ENCODE results near the gene PNMA6E. TPM values are rescaled to one million over a fixed set of nuclear protein-coding genes. Genes with fewer than 3 reads are reported as not detected.

PNMA6E gene
- total RNA-seq, 6 donors from 2014 or later: 0.09 to 0.44 (median 0.10) TPM; not detected in 3

DNA sequence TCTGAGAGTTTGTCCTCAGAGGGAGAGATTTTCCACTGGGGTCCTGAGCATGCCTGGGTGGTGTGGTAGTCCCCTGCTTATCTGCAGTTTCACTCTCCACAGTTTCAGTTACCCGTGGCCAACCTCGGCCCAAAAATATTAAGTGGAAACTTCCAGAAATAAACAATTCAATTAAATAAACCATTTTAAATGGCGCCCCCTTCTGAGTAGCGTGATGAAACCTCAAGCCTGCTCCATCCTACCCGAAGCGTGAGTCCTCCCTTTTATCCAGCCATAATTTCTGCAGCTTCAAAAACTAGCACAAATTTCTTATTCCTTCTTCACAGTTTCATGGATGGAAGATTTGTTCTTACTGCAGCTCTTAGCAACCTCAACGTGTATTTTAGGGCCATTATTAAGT lies 26.7 kb downstream of the PNMA6E start:
- Histone ChIP-seq H3K4me3 (no peak overlapping the region), H3K36me3 (no peaks in the 10 kb centered on the region), H3K4me1 (no peaks in the 10 kb centered on the region), H3K27ac (no peak overlapping the region), H3K27me3 (no peaks in the 10 kb centered on the region), H3K9me3 (peaks cover 0 to 10% (median 0%) of the 10 kb centered on the region in 4 donors)
- no peak for DNase-seq
- TF ChIP-seq POLR2AphosphoS5 (IDR thresholded peaks at IDR 0.05) (no peak), EP300 (IDR thresholded peaks at IDR 0.05) (no peak), POLR2A (IDR thresholded peaks at IDR 0.05) (no peak)
- TF ChIP-seq, protein P1, sequence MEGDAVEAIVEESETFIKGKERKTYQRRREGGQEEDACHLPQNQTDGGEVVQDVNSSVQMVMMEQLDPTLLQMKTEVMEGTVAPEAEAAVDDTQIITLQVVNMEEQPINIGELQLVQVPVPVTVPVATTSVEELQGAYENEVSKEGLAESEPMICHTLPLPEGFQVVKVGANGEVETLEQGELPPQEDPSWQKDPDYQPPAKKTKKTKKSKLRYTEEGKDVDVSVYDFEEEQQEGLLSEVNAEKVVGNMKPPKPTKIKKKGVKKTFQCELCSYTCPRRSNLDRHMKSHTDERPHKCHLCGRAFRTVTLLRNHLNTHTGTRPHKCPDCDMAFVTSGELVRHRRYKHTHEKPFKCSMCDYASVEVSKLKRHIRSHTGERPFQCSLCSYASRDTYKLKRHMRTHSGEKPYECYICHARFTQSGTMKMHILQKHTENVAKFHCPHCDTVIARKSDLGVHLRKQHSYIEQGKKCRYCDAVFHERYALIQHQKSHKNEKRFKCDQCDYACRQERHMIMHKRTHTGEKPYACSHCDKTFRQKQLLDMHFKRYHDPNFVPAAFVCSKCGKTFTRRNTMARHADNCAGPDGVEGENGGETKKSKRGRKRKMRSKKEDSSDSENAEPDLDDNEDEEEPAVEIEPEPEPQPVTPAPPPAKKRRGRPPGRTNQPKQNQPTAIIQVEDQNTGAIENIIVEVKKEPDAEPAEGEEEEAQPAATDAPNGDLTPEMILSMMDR (IDR thresholded peaks at IDR 0.05): no peak
- no peak for ATAC-seq (ENCODE audit: low FRiP score in 2 of 2)
- 57 to 70% methylated on average over 7 of the region's 7 CpGs for WGBS, 2 donors

DNA sequence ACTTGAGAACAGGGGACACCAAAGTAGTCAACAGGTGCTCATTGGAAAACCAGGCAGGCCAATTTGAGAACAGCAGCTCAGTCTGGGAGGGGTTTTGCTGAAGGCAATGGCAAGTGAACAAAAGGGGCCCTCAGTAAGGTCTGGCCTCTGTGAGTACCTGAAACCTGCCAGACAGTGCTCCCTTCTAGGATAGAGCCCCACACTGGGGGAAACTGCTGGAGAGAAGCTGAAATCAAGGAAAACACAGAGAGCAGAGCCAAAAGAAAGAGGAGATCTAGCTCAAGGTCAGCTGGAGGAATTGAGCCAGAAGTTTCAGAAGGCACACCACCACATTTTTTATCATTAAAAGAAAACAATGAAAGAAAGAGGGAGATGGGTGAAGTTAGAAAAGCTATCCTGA lies 28.2 kb downstream of the PNMA6E start:
- Histone ChIP-seq H3K36me3 (no peaks in the 10 kb centered on the region), H3K27me3 (no peaks in the 10 kb centered on the region), H3K9me3 (peaks cover 0 to 3% (median 0%) of the 10 kb centered on the region in 4 donors), H3K4me3 (no peak overlapping the region), H3K27ac (no peak overlapping the region), H3K4me1 (no peaks in the 10 kb centered on the region)
- no peak for TF ChIP-seq POLR2A (IDR thresholded peaks at IDR 0.05)
- no peak for TF ChIP-seq EP300 (IDR thresholded peaks at IDR 0.05)
- TF ChIP-seq, protein P1 (IDR thresholded peaks at IDR 0.05): no peak
- TF ChIP-seq POLR2AphosphoS5 (IDR thresholded peaks at IDR 0.05): no peak
- ATAC-seq (ENCODE audit: low FRiP score in 2 of 2) (no peak), DNase-seq (no peak)

DNA sequence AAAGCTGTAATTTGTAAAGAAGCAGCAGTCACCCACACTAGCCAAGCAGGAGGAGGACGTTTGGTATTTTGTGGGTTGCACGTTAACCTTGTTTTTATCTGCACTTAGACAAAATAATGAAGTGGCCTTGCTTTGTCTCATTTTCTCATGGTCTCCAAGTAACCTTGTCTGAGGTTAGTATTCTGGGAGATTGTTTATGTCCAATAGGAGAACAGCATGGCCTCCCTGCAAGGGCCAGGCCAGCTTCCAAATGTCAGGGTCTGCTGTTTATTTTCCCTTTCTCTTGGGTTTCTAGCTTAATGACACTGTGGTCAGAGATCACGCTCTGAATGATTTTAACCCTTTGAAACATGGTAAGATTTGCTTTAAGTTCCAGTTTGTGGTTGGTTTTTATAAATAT lies 29.9 kb downstream of the PNMA6E start:
- DNase-seq (no peak), ATAC-seq (ENCODE audit: low FRiP score in 2 of 2) (no peak)
- H3K27ac ChIP-seq: no peak overlapping the region
- no peaks in the 10 kb centered on the region for H3K27me3 ChIP-seq
- H3K9me3 ChIP-seq: no peaks in the 10 kb centered on the region
- H3K4me3 ChIP-seq: no peak overlapping the region
- WGBS, 2 donors: 59 to 75% methylated on average over 3 of the region's 3 CpGs
- H3K4me1 ChIP-seq: no peaks in the 10 kb centered on the region
- TF ChIP-seq, protein P1 (IDR thresholded peaks at IDR 0.05): no peak
- TF ChIP-seq POLR2A (IDR thresholded peaks at IDR 0.05) (no peak), POLR2AphosphoS5 (IDR thresholded peaks at IDR 0.05) (no peak), EP300 (IDR thresholded peaks at IDR 0.05) (no peak)
- H3K36me3 ChIP-seq: no peaks in the 10 kb centered on the region

DNA sequence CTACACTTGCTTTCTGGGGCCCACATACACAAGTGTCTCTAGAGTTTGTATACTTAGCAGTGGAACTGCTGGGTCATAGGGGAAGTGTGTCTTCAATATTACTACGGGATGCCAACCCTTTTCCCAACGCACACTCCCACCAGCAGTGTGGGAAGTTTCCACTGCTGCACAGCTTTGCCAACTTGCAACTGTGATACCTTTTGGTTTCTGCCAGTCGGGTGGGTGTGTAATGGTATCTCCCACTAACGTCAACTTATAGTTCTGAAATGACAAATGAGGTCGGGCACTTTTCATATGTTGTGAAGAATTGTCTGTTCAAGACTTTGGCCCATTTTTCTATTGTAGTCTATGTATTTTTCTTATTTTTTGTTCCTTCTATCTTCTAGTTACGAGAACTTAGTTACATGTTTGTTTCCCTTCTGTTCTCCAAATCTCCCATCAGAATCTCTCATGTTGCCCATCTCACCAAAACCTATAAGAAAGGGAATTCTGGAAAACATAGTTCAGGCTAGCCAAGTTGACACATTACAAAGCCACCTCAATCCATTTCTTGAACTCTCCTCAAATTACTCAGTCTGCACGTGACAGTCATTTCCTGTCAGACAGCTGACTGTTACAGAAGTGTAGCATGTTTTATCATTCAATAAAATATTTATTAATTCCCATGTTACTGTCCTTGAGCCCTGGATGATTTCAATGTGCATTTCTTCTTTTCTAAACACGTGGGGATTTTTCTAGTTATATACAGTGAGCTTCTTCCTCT lies 30.7 kb downstream of the PNMA6E start:
- 63 to 71% methylated on average over 8 of the region's 8 CpGs for WGBS, 2 donors
- ATAC-seq (ENCODE audit: low FRiP score in 2 of 2) (no peak), DNase-seq (no peak)
- no peaks in the 10 kb centered on the region for H3K4me1 ChIP-seq
- no peaks in the 10 kb centered on the region for H3K36me3 ChIP-seq
- H3K27me3 ChIP-seq: no peaks in the 10 kb centered on the region
- no peak for TF ChIP-seq POLR2A (IDR thresholded peaks at IDR 0.05)
- TF ChIP-seq, protein P1 (IDR thresholded peaks at IDR 0.05): no peak
- no peak for TF ChIP-seq EP300 (IDR thresholded peaks at IDR 0.05)
- no peak for TF ChIP-seq POLR2AphosphoS5 (IDR thresholded peaks at IDR 0.05)
- H3K27ac ChIP-seq: no peak overlapping the region
- no peak overlapping the region for H3K4me3 ChIP-seq
- no peaks in the 10 kb centered on the region for H3K9me3 ChIP-seq

Measured in upper lobe of left lung (tissue), 6 donors.